Neuronal stem cell (in vitro differentiated cells): ENCODE results near the gene POP4.

Experiments
- DNase-seq: peaks from one replicate; pipeline ENCODE4 v3.0.0-alpha.2; 2013; ENCODE audit warnings: low spot score
- H2AFZ ChIP-seq: one replicate; pipeline ENCODE4 v1.6.1; 2013; ENCODE audit warnings: mild to moderate bottlenecking, low read length, inconsistent platforms
- H2AK5ac ChIP-seq: 2 replicates; pipeline ENCODE4 v1.6.1; 2013; ENCODE audit warnings: low read depth, mild to moderate bottlenecking, inconsistent platforms, low read length, moderate library complexity, mixed read lengths
- H2BK120ac ChIP-seq: 2 replicates; pipeline ENCODE4 v1.6.1; 2013; ENCODE audit warnings: low read depth, mild to moderate bottlenecking, inconsistent platforms, low read length, moderate library complexity, mixed read lengths
- H2BK12ac ChIP-seq: one replicate; pipeline ENCODE4 v1.6.1; 2013; ENCODE audit warnings: low read length, inconsistent platforms
- H2BK15ac ChIP-seq: 2 replicates; pipeline ENCODE4 v1.6.1; 2013; ENCODE audit warnings: mild to moderate bottlenecking, low read length, inconsistent platforms, mixed read lengths
- H2BK5ac ChIP-seq: one replicate; pipeline ENCODE4 v1.6.1; 2013; ENCODE audit warnings: inconsistent platforms, mild to moderate bottlenecking, low read length, moderate library complexity
- H3K14ac ChIP-seq: one replicate; pipeline ENCODE4 v1.6.1; 2013; ENCODE audit warnings: low read length, inconsistent platforms
- H3K18ac ChIP-seq: 2 replicates; pipeline ENCODE4 v1.6.1; 2013; ENCODE audit warnings: low read length, inconsistent platforms
- H3K23ac ChIP-seq: 2 replicates; pipeline ENCODE4 v1.6.1; 2013; ENCODE audit warnings: low read depth, mild to moderate bottlenecking, mixed read lengths, low read length, inconsistent platforms; ENCODE audit not compliant: poor library complexity
- H3K27ac ChIP-seq: replicated peaks from 3 replicates; pipeline ENCODE4 v1.5.1; 2013; ENCODE audit warnings: low read length, inconsistent platforms
- H3K27me3 ChIP-seq, 3 experiments: 2 replicates each; pipeline ENCODE4 v1.6.1; 2013; ENCODE audit warnings: low read length in 3 of 3, mild to moderate bottlenecking in 2 of 3, inconsistent platforms in 1 of 3, low read depth in 1 of 3, mixed read lengths in 1 of 3, moderate library complexity in 1 of 3; ENCODE audit not compliant: control insufficient read depth in 3 of 3, insufficient read depth in 3 of 3
- H3K36me3 ChIP-seq, 2 donors: replicated peaks in 1 of 2; 2 replicates each; pipeline ENCODE4 v1.6.1; 2013; ENCODE audit warnings: low read length in 2 of 2; ENCODE audit not compliant: control insufficient read depth in 2 of 2, insufficient read depth in 2 of 2
- H3K4ac ChIP-seq: 2 replicates; pipeline ENCODE4 v1.6.1; 2013; ENCODE audit warnings: inconsistent platforms, mild to moderate bottlenecking, low read length, moderate library complexity
- H3K4me1 ChIP-seq, 2 donors: 1 replicate in 1 of 2; 2 replicates in 1 of 2; pipeline ENCODE4 v1.6.1; 2013; ENCODE audit warnings: low read length in 2 of 2, low read depth in 1 of 2; ENCODE audit not compliant: control insufficient read depth in 2 of 2, insufficient read depth in 1 of 2
- H3K4me2 ChIP-seq: one replicate; pipeline ENCODE4 v1.6.1; 2013; ENCODE audit warnings: mild to moderate bottlenecking, low read length, inconsistent platforms; ENCODE audit not compliant: insufficient read depth, poor library complexity, severe bottlenecking
- H3K4me3 ChIP-seq, 2 donors: 2 replicates each; pipeline ENCODE4 v1.5.1; 2013; ENCODE audit warnings: low read length in 2 of 2, mild to moderate bottlenecking in 2 of 2, inconsistent platforms in 1 of 2, moderate library complexity in 1 of 2
- H3K79me1 ChIP-seq: one replicate; pipeline ENCODE4 v1.6.1; 2013; ENCODE audit warnings: low read depth, mild to moderate bottlenecking, inconsistent platforms, low read length, moderate library complexity
- H3K9ac ChIP-seq: one replicate; pipeline ENCODE4 v1.6.1; 2013; ENCODE audit warnings: mild to moderate bottlenecking, low read depth, low read length, inconsistent platforms; ENCODE audit not compliant: poor library complexity
- H3K9me3 ChIP-seq, 2 donors: replicated peaks in 1 of 2; 2 replicates each; pipeline versions ENCODE3 to v1.6.1; 2013; ENCODE audit warnings: low read length in 2 of 2, mild to moderate bottlenecking in 2 of 2, inconsistent platforms in 1 of 2, low read depth in 1 of 2, mixed read lengths in 1 of 2, moderate library complexity in 1 of 2; ENCODE audit not compliant: control insufficient read depth in 2 of 2, insufficient read depth in 1 of 2
- H4K8ac ChIP-seq: one replicate; pipeline ENCODE4 v1.6.1; 2013; ENCODE audit warnings: low read depth, mild to moderate bottlenecking, inconsistent platforms, low read length, moderate library complexity
- H4K91ac ChIP-seq: one replicate; pipeline ENCODE4 v1.6.1; 2013; ENCODE audit warnings: low read length, low read depth, mild to moderate bottlenecking, inconsistent platforms; ENCODE audit not compliant: poor library complexity
- WGBS, 2 donors: extraction: QIAGEN DNeasy Blood & Tissue Kit; methylation state at CpG; one replicate each; pipeline ENCODE4 v1.1.7; 2013; ENCODE audit warnings: missing lambda C conversion rate in 2 of 2, mixed read lengths in 1 of 2; ENCODE audit not compliant: insufficient read length in 2 of 2, insufficient replicate concordance in 1 of 2; ENCODE audit errors: extremely low coverage in 2 of 2; 5-methylcytosine and 5-hydroxymethylcytosine counted together

Gene POP4

GRCh38 chr19:29587518-29587986 is 18.5 kb upstream of the POP4 start:
- H2AK5ac ChIP-seq: no peak overlapping the region
- no peak overlapping the region for H2BK15ac ChIP-seq
- no peak overlapping the region for H3K18ac ChIP-seq
- H3K9ac ChIP-seq: no peak overlapping the region
- H2AFZ ChIP-seq: no peak overlapping the region
- no peaks in the 10 kb centered on the region for H3K9me3 ChIP-seq
- no peaks in the 10 kb centered on the region for H3K79me1 ChIP-seq
- no peaks in the 10 kb centered on the region for H3K36me3 ChIP-seq
- no peak overlapping the region for H3K4me3 ChIP-seq
- no peak overlapping the region for H4K8ac ChIP-seq
- no peak overlapping the region for H3K23ac ChIP-seq
- peaks cover 0 to 35% (median 0%) of the 10 kb centered on the region in 3 experiments for H3K27me3 ChIP-seq
- H3K4ac ChIP-seq: no peak overlapping the region
- WGBS, 2 donors: no CpG with 5 or more reads among the region's 2 CpGs
- no peak overlapping the region for H2BK120ac ChIP-seq
- H3K4me1 ChIP-seq: peaks cover 0 to 2% of the 10 kb centered on the region in 2 donors
- no peak overlapping the region for H4K91ac ChIP-seq
- no peak overlapping the region for H3K14ac ChIP-seq
- H2BK5ac ChIP-seq: no peak overlapping the region
- no peak for DNase-seq
- no peak overlapping the region for H2BK12ac ChIP-seq
- H3K27ac ChIP-seq: no peak overlapping the region
- no peak overlapping the region for H3K4me2 ChIP-seq

DNA sequence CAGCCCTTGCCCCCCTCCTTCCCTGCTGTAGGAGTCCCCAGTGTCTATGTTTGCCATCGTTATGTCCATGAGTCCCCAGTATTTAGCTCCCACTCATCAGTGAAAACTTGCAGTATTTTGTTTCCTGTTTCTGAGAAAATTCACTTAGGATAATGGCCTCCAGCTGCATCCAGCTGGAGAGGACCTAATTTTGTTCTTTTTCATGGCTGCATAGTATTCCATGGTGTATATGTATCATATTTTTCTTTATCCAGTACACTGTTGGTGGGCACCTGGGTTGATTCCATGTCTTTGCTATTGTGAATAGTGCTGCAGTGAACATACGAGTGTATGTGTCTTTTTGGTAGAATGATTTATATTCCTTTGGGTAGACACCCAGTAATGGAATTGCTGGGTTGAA is 18.0 kb upstream of the POP4 start:
- no peak overlapping the region for H3K4ac ChIP-seq
- no peak overlapping the region for H2BK5ac ChIP-seq
- H2AFZ ChIP-seq: no peak overlapping the region
- H2AK5ac ChIP-seq: no peak overlapping the region
- H3K27ac ChIP-seq: no peak overlapping the region
- no peak overlapping the region for H3K23ac ChIP-seq
- no peak overlapping the region for H3K18ac ChIP-seq
- H3K9me3 ChIP-seq: no peaks in the 10 kb centered on the region
- no peak overlapping the region for H3K4me2 ChIP-seq
- no peak overlapping the region for H3K9ac ChIP-seq
- no peak overlapping the region for H4K8ac ChIP-seq
- H3K14ac ChIP-seq: no peak overlapping the region
- no peak for DNase-seq
- no peak overlapping the region for H2BK120ac ChIP-seq
- no CpG with 5 or more reads among the region's 2 CpGs for WGBS, 2 donors
- peaks cover 0 to 39% (median 0%) of the 10 kb centered on the region in 3 experiments for H3K27me3 ChIP-seq
- no peak overlapping the region for H2BK12ac ChIP-seq
- no peak overlapping the region for H2BK15ac ChIP-seq
- no peaks in the 10 kb centered on the region for H3K79me1 ChIP-seq
- H3K4me3 ChIP-seq: no peak overlapping the region
- H3K4me1 ChIP-seq: peaks cover 0 to 2% of the 10 kb centered on the region in 2 donors
- H4K91ac ChIP-seq: no peak overlapping the region
- no peaks in the 10 kb centered on the region for H3K36me3 ChIP-seq

- H3K27ac ChIP-seq: no peak overlapping the region
- WGBS, 2 donors: no CpG with 5 or more reads among the region's 5 CpGs
Observed at GRCh38 chr19:29590278-29590677, 15.8 kb upstream of the POP4 start.

GRCh38 chr19:29591670-29592069 is 14.4 kb upstream of the POP4 start:
- no peak overlapping the region for H3K4ac ChIP-seq
- H2BK15ac ChIP-seq: no peak overlapping the region
- no peak for DNase-seq
- no peak overlapping the region for H2AFZ ChIP-seq
- H3K18ac ChIP-seq: no peak overlapping the region
- no peak overlapping the region for H3K23ac ChIP-seq
- no peaks in the 10 kb centered on the region for H3K79me1 ChIP-seq
- no peak overlapping the region for H3K14ac ChIP-seq
- peaks cover 0 to 7% of the 10 kb centered on the region in 2 donors for H3K4me1 ChIP-seq
- H3K36me3 ChIP-seq: no peaks in the 10 kb centered on the region
- H2BK5ac ChIP-seq: no peak overlapping the region
- H4K8ac ChIP-seq: no peak overlapping the region
- no peak overlapping the region for H3K27ac ChIP-seq
- no peak overlapping the region for H2AK5ac ChIP-seq
- H3K9ac ChIP-seq: no peak overlapping the region
- H2BK120ac ChIP-seq: no peak overlapping the region
- no peak overlapping the region for H3K4me3 ChIP-seq
- WGBS, 2 donors: no CpG with 5 or more reads among the region's 3 CpGs
- peaks cover 0 to 48% (median 0%) of the 10 kb centered on the region in 3 experiments for H3K27me3 ChIP-seq
- no peak overlapping the region for H4K91ac ChIP-seq
- no peak overlapping the region for H3K4me2 ChIP-seq
- H2BK12ac ChIP-seq: no peak overlapping the region
- H3K9me3 ChIP-seq: no peaks in the 10 kb centered on the region

More at GRCh38 chr19:29590278-29590677, 15.8 kb upstream of the POP4 start:
- Histone ChIP-seq H3K27me3 (peaks cover 0 to 45% (median 0%) of the 10 kb centered on the region in 3 experiments), H2BK15ac (no peak overlapping the region), H2AFZ (no peak overlapping the region), H4K91ac (no peak overlapping the region), H3K9me3 (no peaks in the 10 kb centered on the region), H3K79me1 (no peaks in the 10 kb centered on the region), H3K4me3 (no peak overlapping the region), H4K8ac (no peak overlapping the region), H2AK5ac (no peak overlapping the region), H2BK5ac (no peak overlapping the region), H3K18ac (no peak overlapping the region), H3K14ac (no peak overlapping the region), H2BK120ac (no peak overlapping the region), H2BK12ac (no peak overlapping the region), H3K4me1 (no peaks in the 10 kb centered on the region), H3K36me3 (no peaks in the 10 kb centered on the region), H3K4ac (no peak overlapping the region), H3K4me2 (no peak overlapping the region), H3K23ac (no peak overlapping the region), H3K9ac (no peak overlapping the region)
- DNase-seq: no peak
